ENCODE data around the gene LAD1.

GRCh38 chr1:201350884-201351283 lies 48.2 kb downstream of the LAD1 start:
- TF ChIP-seq FOXM1 (IDR thresholded peaks at IDR 0.05; ENCODE audit: borderline replicate concordance) (no peak), CTBP1 (IDR thresholded peaks at IDR 0.05; ENCODE audit: borderline replicate concordance) (no peak), SP1 (IDR thresholded peaks at IDR 0.05) (no peak), ARNT (IDR thresholded peaks at IDR 0.05) (no peak), HDGF (IDR thresholded peaks at IDR 0.05; ENCODE audit: borderline replicate concordance) (no peak), TARDBP (IDR thresholded peaks at IDR 0.05) (no peak), L3MBTL2 (conservative IDR thresholded peaks at IDR 0.05) (no peak), ZNF384 (IDR thresholded peaks at IDR 0.05) (no peak), FOXA1 (IDR thresholded peaks at IDR 0.05) (no peak), ELF4 (IDR thresholded peaks at IDR 0.05) (no peak), LEF1 (IDR thresholded peaks at IDR 0.05; ENCODE audit: borderline replicate concordance) (no peak), BHLHE40 (IDR thresholded peaks at IDR 0.05; ENCODE audit: borderline replicate concordance) (no peak), PKNOX1 (IDR thresholded peaks at IDR 0.05) (no peak), FOXK2 (IDR thresholded peaks at IDR 0.05) (no peak)

Data from HEK293T (cell line).